HepG2 (cell line): ENCODE data around the gene DYSF. TPM values are rescaled to one million over a fixed set of nuclear protein-coding genes. Genes with fewer than 3 reads are reported as not detected.
A peak's percentile ranks its signal among the peaks of the same experiment; 100 is the strongest.

Source experiments
- CTCF ChIP-seq: sonication (generic); formaldehyde crosslinking; IDR thresholded peaks from 2 replicates; pipeline ENCODE4 v1.5.0; 2020; ENCODE audit warnings: mild to moderate bottlenecking, missing genetic modification reagents, moderate library complexity
- KDM2A ChIP-seq: sonication (generic); formaldehyde crosslinking; IDR thresholded peaks from 2 replicates; pipeline ENCODE4 v1.4.0; 2020; ENCODE audit warnings: low read depth, missing genetic modification reagents, borderline replicate concordance
- MTA1 ChIP-seq: sonication (generic); formaldehyde crosslinking; IDR thresholded peaks from 2 replicates; pipeline ENCODE4 v1.4.0; 2020; ENCODE audit warnings: missing genetic modification reagents, mild to moderate bottlenecking, borderline replicate concordance
- THAP11 ChIP-seq: IDR thresholded peaks from 2 replicates; pipeline ENCODE4 v1.6.1; 2016; ENCODE audit warnings: missing biosample characterization, missing genetic modification reagents
- TRIM22 ChIP-seq: fragments of 450-650 bp; IDR thresholded peaks from 2 replicates; pipeline ENCODE4 v1.6.1; 2017
- WIZ ChIP-seq: sonication (generic); formaldehyde crosslinking; IDR thresholded peaks from 2 replicates; pipeline ENCODE4 v1.5.1; 2020; ENCODE audit warnings: mild to moderate bottlenecking, missing genetic modification reagents
- ZNF142 ChIP-seq: sonication (generic); formaldehyde crosslinking; IDR thresholded peaks from 2 replicates; pipeline ENCODE4 v1.4.0; 2020; ENCODE audit warnings: missing genetic modification reagents
- ZNF30 ChIP-seq: sonication (generic); formaldehyde crosslinking; IDR thresholded peaks from 2 replicates; pipeline ENCODE4 v1.5.0; 2020; ENCODE audit warnings: mild to moderate bottlenecking, missing genetic modification reagents
- ZNF501 ChIP-seq: sonication (generic); formaldehyde crosslinking; IDR thresholded peaks from 2 replicates; pipeline ENCODE4 v1.5.1; 2020; ENCODE audit warnings: mild to moderate bottlenecking, moderate library complexity, missing genetic modification reagents
- ZNF512B ChIP-seq: sonication (generic); formaldehyde crosslinking; IDR thresholded peaks from 2 replicates; pipeline ENCODE4 v1.5.1; 2020; ENCODE audit warnings: missing genetic modification reagents, mild to moderate bottlenecking, borderline replicate concordance
- ZNF556 ChIP-seq: sonication (generic); formaldehyde crosslinking; IDR thresholded peaks from 2 replicates; pipeline ENCODE4 v1.4.0; 2020; ENCODE audit warnings: mild to moderate bottlenecking, missing genetic modification reagents, borderline replicate concordance
- ZNF563 ChIP-seq: sonication (generic); formaldehyde crosslinking; IDR thresholded peaks from 2 replicates; pipeline ENCODE4 v1.8.0; 2022; ENCODE audit warnings: mild to moderate bottlenecking, moderate library complexity, missing genetic modification reagents
- ZNF570 ChIP-seq: sonication (generic); formaldehyde crosslinking; IDR thresholded peaks from 2 replicates; pipeline ENCODE4 v1.4.0; 2020; ENCODE audit warnings: mild to moderate bottlenecking, missing genetic modification reagents, borderline replicate concordance
- ZNF629 ChIP-seq: sonication (generic); formaldehyde crosslinking; conservative IDR thresholded peaks from 2 replicates; pipeline ENCODE4 v1.5.0; 2020; ENCODE audit warnings: missing genetic modification reagents
- ZNF891 ChIP-seq: sonication (generic); formaldehyde crosslinking; IDR thresholded peaks from 2 replicates; pipeline ENCODE4 v1.5.0; 2020; ENCODE audit warnings: mild to moderate bottlenecking, missing genetic modification reagents
- polyA plus RNA-seq, 8 experiments: library from polyadenylated mRNA; depleted of rRNA in 3 of 8; stranded (reverse) in 7 of 8; unstranded in 1 of 8; fragments of >200 nt; fragmentation: Illumina TruSeq in 4 of 8; extraction: Trizol in 4 of 8; gene quantifications; 2 replicates each; pipeline versions ENCODE4 v1.2.1 to v1.2.3, GENCODE V29; 2011 to 2016; ENCODE audit warnings: low read depth in 4 of 8, missing spikeins in 1 of 8, mixed read lengths in 1 of 8; ENCODE audit not compliant: insufficient read depth in 1 of 8
- total RNA-seq, 5 experiments: library from RNA; depleted of rRNA; stranded (reverse); fragments of >200 nt; fragmentation: Illumina TruSeq; extraction: Trizol; gene quantifications; 2 replicates each; pipeline ENCODE4 v1.2.3, GENCODE V29; 2016; ENCODE audit warnings: low read depth in 1 of 5

The DYSF gene
- total and polyA plus RNA-seq, 2 of the 13 experiments (the other 11 are each of a cell fraction or from before 2014, with no cell fraction given), result 0.15 to 2.4 TPM

GRCh38 chr2:71548646-71549425 is 95.5 kb downstream of the DYSF start (continued):
- TF ChIP-seq ZNF512B (peak; percentile 79; the same call in 1 of the 2 replicates), THAP11 (CRISPR knock-in tag) (0 out of 2 replicates have a peak, but pooled peaks have one; percentile 19), ZNF142 (CRISPR knock-in tag) (no peak), ZNF556 (CRISPR knock-in tag) (0 out of 2 replicates have a peak, but pooled peaks have one; percentile 33), KDM2A (0 out of 2 replicates have a peak, but pooled peaks have one; percentile 72), ZNF570 (CRISPR knock-in tag) (no peak), WIZ (no peak), TRIM22 (no peak), ZNF501 (CRISPR knock-in tag) (no peak), ZNF30 (CRISPR knock-in tag) (no peak), MTA1 (CRISPR knock-in tag) (peak; percentile 49; the same call in 1 of the 2 replicates), ZNF891 (CRISPR knock-in tag) (peak; percentile 64), CTCF (CRISPR knock-in tag) (peak; percentile 98), ZNF563 (CRISPR knock-in tag) (peak; percentile 60; the same call in 1 of the 2 replicates), ZNF629 (0 out of 2 replicates have a peak, but pooled peaks have one; percentile 13)
